Loucy (cell line): ENCODE results near the gene POTEG.
"Not testable (repeated sequence)": the region's sequence is repeated elsewhere in the genome, so short reads cannot be mapped to it uniquely, and the experiment has no call there.

Source experiments
- EZH2phosphoT487 ChIP-seq: fragments of 200-600 bp; IDR thresholded peaks from 2 replicates; pipeline ENCODE4 v1.6.1; 2018; ENCODE audit warnings: antibody characterized with exemption, mild to moderate bottlenecking, moderate library complexity, borderline replicate concordance
- TF ChIP-seq, protein P1 (sequence below): fragments of 200-600 bp; sonication (generic); conservative IDR thresholded peaks from 2 replicates; pipeline ENCODE4 v1.5.1; 2014; ENCODE audit warnings: mild to moderate bottlenecking, antibody characterized with exemption, low read length

DNA sequence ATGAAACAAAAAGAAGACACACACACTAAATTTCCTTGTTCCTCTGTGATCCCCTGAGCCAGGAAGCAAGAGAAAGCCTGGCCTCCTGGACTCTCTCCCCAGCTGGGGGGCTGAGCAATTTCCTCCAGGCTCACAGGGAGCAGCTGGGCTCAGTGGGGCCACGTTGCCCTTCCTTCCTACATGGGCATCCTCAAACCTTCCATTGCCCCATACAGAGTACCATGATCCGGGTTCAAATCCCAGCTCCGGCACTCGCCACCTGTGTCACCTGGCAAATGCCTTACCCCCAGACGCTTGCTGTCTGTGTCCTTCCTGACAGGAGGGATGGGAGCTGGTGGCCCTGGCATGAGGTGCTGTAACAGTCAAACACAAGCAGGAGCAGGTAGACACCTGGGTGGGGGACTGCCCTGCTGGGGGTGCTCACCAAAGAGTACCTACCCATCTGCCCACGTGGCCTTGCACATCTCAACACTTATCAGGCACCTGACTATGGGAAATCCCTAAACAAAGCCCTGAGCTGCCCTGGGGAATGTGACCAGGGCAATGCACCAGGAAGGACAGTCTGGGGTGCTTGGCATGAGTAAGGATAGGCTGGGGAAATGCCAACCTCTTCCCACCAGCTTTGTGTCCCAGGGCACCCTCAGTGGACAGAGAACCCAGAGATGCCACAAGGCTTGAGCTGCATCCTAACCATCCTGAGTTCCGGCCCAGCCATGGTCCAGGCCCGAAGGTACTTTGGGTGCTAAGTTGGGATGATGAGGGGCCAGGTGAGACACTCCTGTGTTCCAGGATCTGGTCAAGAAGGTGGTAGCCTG, 2.4 kb upstream of the POTEG start:
- TF ChIP-seq, protein P1, sequence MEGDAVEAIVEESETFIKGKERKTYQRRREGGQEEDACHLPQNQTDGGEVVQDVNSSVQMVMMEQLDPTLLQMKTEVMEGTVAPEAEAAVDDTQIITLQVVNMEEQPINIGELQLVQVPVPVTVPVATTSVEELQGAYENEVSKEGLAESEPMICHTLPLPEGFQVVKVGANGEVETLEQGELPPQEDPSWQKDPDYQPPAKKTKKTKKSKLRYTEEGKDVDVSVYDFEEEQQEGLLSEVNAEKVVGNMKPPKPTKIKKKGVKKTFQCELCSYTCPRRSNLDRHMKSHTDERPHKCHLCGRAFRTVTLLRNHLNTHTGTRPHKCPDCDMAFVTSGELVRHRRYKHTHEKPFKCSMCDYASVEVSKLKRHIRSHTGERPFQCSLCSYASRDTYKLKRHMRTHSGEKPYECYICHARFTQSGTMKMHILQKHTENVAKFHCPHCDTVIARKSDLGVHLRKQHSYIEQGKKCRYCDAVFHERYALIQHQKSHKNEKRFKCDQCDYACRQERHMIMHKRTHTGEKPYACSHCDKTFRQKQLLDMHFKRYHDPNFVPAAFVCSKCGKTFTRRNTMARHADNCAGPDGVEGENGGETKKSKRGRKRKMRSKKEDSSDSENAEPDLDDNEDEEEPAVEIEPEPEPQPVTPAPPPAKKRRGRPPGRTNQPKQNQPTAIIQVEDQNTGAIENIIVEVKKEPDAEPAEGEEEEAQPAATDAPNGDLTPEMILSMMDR: not testable (repeated sequence)
- not testable (repeated sequence) for TF ChIP-seq EZH2phosphoT487
